Suppressor macrophage (primary cell): ENCODE results near the gene KRTAP10-6.
"Not testable (repeated sequence)": the region's sequence is repeated elsewhere in the genome, so short reads cannot be mapped to it uniquely, and the experiment has no call there.

ENCODE experiments used
- DNase-seq, 4 experiments: peaks; one replicate each; pipeline ENCODE4 v3.0.0-alpha.2; 2020 to 2022

KRTAP10-6 gene

GRCh38 chr21:44616591-44616926 is 24.3 kb upstream of the KRTAP10-6 start:
- no peak for DNase-seq

DNA sequence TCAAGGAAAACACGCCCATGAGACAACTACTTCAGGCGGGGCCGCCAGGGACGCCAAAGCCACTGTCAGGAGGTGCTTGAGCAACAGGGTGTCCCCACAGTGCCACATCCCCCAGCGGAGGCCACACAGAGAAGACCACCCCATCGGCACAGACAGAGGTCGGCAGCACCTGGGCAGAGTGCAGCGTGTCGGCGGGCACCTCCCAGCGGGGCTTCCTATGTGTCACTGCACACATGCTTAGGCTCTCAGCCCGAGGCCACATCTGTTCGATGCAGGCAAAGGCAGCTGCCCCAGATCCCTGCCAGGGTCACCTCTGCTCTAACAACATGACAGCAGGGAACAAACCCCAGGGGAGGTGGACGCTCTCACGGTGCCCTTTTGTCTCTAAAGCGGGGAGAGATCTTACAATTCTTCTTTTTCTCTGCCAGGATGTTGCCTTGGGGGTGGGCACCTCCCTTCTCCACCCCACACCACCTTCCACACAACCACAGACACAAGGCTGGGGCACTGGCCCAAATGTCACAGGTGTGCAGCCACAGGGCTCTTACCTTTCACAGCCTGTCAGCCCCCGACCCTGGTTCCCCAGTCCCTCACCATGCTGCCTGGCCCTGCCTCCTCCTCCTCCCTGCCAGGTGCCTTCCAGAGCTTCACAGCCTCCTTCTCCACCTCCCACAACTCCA is 23.7 kb upstream of the KRTAP10-6 start:
- DNase-seq: no peak

- no peak for DNase-seq
Measured at GRCh38 chr21:44615466-44615865, 23.2 kb upstream of the KRTAP10-6 start.

GRCh38 chr21:44614961-44615391 is 22.7 kb upstream of the KRTAP10-6 start:
- DNase-seq: no peak

- no peak for DNase-seq
Measured at GRCh38 chr21:44614161-44614631, 21.9 kb upstream of the KRTAP10-6 start.

DNA sequence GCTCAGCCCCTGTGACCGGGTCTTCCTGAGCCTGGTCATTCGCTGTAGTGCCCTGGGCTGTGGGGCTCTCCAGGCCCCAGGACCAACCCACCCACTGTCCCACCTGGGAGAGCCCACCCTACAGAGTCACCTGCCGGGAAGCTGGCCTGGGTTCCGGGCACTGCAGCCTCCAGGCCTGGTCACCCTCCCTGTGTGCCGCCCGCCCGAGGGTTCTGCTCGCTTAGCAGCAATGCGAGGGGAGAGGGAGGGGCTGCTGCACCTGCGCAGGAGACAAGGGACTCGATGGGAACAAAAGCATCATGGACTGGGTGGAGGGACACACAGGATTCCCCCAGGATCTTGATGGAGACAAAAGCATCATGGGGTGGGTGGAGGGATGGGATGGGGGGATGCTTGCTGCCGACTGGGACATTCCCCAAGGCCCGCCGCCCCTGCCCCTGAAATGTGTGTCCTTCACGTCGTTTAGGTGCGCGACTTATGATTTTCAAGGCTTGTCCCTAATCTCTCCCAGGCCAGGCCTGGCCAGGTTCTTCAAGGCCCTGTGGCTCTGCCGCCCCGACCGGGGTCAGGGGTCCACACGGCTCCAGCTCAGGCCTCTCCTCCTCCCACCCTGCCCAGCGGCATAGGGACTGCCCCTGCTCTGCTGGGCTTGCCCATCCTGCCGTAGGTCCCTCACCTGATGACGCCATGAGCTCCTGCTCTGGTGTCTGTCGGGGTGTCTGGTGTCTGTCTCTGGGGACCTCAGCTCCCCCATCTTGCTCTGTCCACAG is 21.3 kb upstream of the KRTAP10-6 start:
- DNase-seq: no peak

- DNase-seq: no peak
Measured at GRCh38 chr21:44612669-44613229, 20.4 kb upstream of the KRTAP10-6 start.

DNA sequence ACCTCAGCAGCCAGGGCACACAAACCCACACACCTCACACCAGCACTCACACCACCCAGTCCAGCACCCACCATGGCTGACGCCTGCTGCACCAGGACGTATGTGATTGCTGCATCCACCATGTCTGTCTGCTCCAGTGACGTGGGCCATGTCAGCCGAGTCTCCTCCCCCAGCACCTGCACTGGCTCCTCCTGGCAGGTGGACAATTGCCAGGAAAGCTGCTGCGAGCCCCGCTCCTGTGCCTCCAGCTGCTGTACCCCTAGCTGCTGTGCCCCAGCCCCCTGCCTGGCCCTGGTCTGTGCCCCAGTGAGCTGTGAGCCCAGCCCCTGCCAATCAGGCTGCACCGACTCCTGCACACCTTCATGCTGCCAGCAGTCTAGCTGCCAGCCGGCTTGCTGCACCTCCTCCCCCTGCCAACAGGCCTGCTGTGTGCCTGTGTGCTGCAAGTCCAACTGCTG is 19.8 kb upstream of the KRTAP10-6 start, which contains the start of gene KRTAP10-8:
Gene KRTAP10-8 (plus strand): TSS at position 51 of the 458 bp plus-strand sequence. CDS start 22 bp downstream, at position 73.
- DNase-seq: no peak

DNA sequence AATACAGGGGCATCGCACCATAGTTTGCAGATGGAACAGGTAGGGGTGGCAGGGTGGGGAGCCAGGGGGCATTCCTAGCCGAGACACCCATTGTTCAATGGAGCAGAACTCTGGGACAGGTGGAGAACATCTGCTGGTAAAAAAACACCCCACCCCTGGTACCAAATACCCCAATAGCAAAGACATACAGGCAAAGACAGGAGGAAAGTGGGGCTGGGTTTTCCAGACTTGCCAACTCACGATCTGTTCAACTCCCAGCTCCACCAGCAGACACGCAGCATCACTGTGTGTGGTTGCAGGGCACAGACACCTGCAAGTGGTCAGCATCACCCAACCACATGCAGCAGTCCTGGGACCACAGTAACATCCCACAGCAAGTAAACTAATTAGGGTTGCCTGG is 19.2 kb upstream of the KRTAP10-6 start:
- DNase-seq: no peak

- not testable (repeated sequence) for DNase-seq
Measured at GRCh38 chr21:44610157-44610843, 18.0 kb upstream of the KRTAP10-6 start.

DNA sequence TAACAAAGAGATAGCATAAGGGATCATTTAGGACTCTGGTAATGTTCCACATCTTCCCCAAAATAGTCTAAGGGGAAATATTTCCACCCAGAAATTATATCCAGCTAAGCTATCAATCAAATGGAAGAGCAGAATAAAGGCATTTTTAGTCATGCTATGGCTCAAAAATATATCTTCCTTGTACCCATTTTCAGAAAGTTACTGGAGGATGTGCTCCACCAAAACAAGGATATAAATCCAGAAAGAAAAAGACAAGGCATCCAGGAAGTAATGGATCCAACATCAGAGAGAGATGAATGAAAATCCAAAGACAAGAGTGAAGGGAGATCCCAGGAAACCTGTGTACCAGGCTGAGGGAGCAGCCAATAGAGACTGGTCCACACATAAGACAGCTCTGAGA is 16.9 kb upstream of the KRTAP10-6 start:
- no peak for DNase-seq

GRCh38 chr21:44606495-44606894 is 14.2 kb upstream of the KRTAP10-6 start:
- DNase-seq: no peak

- DNase-seq: no peak
Measured at GRCh38 chr21:44603911-44604310, 11.6 kb upstream of the KRTAP10-6 start.

DNA sequence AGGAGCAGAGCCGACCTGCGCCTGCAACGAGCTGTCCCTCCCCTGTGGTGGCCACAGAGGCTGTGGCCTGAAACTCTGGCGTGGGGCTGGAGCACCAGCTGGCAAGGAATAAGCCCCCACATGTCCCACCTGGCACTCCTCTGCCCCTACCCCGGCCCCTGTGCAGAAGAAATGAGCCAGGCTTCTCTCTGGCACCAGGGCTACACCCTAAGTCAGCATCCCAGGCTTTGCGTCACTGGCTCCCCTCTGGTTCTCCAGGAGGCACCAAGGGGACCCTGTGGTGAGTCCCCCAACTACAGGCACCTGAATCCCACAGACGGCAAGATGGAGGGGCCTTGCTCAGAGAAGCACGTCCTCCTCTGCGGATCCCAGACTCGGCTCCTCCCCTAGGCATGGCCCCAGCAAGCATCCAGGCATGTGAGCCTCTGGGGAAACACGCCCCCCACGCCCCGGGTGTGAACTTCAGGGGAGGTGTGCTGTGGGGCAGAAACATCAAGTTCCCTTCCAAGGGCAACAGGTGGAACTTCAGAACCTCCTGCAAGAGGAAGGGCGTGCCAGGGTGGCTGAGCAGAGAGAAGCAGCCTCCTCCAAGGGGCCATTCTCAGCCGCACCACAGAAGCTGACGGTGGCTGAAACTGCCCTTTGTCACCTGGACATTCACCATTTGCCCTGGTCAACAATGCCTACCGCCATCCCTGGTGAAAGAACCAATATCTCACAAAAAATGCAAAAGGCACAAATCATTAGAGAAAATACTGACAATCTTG is 11.0 kb upstream of the KRTAP10-6 start:
- DNase-seq: no peak

DNA sequence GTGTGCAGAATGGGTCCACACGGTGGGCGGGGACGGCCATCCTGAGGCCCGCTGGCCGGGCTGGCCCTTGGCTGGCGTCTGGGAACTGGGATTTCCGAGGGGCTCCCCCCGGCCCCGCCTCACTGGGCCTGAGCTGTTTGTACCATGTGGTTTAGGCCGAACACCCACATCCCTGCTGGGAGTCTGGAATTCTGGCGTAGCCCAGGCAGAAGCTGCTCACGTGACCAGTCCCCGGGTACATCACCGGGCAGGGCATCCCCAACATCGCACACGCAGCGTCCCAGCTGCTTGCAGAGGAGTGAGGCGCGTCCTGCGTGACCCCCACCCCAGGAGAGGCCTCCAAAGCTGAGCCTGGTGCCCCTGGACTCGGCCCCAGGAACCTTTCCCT is 10.2 kb upstream of the KRTAP10-6 start:
- no peak for DNase-seq

GRCh38 chr21:44601596-44602462 is 9.5 kb upstream of the KRTAP10-6 start:
- DNase-seq: no peak

GRCh38 chr21:44601091-44601490 is 8.8 kb upstream of the KRTAP10-6 start:
- not testable (repeated sequence) for DNase-seq

DNA sequence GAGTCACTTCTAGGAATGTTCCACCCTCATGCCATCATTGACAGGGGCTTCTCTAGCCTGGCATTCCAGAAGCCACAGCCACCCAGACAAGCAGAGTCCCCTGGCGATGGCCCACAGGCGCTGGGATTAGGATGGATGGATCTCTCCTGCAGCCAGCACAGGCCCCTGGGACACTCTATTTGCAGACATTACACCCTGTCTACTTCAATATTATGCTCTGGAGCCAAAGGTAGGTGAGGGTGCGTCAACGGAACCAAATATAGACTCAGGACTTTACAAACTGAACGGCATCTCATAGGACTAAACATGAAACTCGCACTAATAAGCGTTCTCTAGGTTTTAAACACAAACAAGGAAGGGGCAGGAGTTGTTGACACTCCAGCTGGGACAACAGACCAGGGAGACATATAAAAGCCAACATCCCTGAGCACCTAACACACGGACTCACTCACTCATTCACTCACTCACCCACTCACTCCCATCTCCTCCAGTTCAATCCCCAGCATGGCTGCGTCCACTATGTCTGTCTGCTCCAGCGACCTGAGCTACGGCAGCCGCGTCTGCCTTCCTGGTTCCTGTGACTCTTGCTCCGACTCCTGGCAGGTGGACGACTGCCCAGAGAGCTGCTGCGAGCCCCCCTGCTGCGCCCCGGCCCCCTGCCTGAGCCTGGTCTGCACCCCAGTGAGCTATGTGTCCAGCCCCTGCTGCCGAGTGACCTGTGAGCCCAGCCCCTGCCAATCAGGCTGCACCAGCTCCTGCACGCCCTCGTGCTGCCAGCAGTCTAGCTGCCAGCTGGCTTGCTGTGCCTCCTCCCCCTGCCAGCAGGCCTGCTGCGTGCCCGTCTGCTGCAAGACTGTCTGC is 8.0 kb upstream of the KRTAP10-6 start, which contains the start of gene KRTAP10-7:
Gene KRTAP10-7 (plus strand): TSS at position 480 of the 861 bp plus-strand sequence. CDS start 25 bp downstream, at position 505.
- not testable (repeated sequence) for DNase-seq

DNA sequence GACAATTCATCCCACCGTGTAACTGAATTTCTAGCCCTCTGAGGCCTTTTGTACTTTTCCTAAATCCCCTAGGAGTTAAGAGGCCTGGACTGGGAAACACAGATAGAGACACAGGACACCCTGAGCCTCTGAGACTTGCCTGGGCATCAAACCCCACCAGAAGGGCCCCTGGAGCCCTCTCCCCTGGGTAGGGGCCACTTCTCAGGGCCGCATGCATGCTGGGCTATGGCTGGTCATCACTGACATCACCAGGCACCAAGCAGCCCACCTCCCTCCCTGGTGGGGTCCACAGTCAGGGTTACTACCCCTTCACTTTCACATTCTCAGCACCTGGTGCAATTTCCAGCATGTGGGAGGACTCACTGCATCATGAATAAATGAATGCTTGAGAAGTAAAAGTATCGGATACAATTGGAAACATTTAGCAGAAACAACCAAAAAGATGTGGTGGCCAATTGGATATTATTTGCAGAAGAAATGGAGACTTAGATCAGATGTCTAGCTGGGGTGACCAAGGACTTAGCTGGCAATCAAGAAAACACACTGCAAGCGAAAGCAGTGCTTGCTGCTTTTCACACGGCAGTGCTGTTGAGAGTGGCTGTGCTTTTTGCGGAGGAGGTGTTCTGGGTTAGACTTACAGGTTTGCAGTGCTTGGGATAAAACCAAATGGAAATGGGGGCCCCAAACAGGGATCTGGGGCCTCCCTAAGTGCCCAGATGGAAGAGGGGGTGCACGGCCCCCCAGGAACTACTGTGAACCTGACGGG is 7.1 kb upstream of the KRTAP10-6 start:
- DNase-seq: no peak
